Measurements from ENCODE around the gene OASL.
A peak's percentile ranks its signal among the peaks of the same experiment; 100 is the strongest.
"Not testable (repeated sequence)": the region's sequence is repeated elsewhere in the genome, so short reads cannot be mapped to it uniquely, and the experiment has no call there.

OASL gene, protein sequence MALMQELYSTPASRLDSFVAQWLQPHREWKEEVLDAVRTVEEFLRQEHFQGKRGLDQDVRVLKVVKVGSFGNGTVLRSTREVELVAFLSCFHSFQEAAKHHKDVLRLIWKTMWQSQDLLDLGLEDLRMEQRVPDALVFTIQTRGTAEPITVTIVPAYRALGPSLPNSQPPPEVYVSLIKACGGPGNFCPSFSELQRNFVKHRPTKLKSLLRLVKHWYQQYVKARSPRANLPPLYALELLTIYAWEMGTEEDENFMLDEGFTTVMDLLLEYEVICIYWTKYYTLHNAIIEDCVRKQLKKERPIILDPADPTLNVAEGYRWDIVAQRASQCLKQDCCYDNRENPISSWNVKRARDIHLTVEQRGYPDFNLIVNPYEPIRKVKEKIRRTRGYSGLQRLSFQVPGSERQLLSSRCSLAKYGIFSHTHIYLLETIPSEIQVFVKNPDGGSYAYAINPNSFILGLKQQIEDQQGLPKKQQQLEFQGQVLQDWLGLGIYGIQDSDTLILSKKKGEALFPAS

DNA sequence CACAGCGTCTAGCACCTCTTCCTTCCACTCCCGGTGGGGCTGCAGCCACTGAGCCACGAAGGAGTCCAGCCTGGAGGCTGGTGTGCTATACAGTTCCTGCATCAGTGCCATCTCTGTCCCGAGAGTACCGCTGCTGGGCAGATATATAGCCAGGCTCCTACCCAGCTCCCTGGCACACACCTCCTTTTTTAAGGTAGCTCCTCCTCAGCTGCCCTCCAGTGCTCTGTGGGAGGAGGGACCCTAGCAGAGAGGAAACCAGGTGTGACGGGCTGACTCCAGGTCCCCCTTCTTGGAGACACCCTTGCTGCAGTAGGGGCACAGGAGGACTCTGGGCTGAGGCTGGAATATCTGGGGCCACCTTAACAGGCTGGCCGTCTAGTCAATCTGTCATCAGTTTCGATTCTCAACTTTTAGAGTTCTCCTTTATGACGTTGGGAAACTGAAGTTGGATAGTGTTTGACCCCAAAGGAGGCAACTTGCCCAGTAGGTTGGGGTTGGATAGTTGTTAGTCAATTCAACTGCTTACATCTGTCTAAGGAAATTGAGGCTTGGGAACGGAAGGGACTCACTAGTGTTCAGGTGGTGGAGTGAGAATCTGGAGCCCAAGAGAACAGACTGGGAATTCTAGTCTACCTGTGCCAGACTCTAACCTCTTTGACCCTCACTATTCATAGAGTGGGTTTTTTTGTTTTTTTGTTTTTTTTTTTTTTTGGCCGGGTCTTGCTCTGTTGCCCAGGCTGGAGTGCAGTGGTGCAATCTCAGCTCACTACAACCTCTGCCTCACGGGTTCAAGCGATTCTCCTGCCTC is at the start of gene OASL:
OASL (minus strand) TSS at position 386 of the 808 bp plus-strand sequence; CDS start at position 111, 275 bp downstream.
- DNase-seq = peak in 1 of 2 experiments; percentile 68

DNA sequence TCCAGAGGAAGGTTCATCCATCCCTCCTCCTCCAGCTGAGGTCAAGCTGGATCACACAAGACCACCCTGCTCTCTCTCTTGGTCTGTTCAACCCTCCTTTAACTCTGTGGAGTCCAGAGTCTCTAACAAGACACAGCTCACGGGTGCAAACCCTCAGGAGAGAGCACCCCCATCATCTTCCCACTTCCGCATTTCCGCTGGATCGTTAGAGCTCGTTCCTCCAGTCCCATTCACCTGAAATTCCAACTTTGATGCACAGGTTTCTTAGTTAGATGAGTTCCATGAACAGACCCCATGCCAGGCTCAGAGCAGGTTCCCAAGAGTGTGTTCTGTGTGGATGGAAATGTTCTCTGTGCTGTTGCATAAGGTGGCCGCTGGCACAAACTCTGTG is 49.1 kb upstream of the OASL start:
- DNase-seq = no peak

DNA sequence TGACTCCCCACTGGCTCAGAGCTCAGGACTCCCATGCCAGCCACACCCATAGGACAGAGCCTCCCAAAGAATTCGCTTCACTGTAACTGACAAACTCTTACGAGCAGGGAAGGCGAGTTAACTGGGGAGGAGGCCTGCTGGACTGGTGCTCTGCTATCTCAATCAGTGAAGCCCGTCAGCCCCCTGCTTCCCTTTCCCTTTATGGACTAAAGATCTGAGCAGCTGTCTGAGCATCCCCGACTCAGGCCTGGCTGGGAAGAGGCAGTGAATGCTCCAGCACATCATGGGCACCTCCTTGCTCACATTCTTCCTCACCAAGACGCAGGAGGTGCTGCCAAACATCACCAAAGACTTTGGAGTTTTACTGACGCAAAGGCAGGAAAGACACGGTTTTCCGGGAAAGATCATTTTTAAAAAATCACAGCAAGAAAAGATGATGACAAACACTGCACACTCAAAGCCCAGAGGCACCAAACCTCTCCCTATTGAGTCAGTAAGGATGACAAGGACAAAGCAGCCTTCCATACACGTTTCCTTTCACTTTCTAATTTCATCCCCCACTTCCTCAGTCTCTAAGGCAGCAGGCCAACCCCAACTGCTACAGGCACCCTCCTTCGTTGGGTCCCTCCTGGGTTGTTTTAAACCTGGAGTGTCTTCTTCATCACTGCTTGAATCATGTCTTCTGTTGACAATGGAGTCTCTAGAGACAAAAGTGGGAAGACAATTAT is 48.6 kb upstream of the OASL start:
- no peak for DNase-seq

DNA sequence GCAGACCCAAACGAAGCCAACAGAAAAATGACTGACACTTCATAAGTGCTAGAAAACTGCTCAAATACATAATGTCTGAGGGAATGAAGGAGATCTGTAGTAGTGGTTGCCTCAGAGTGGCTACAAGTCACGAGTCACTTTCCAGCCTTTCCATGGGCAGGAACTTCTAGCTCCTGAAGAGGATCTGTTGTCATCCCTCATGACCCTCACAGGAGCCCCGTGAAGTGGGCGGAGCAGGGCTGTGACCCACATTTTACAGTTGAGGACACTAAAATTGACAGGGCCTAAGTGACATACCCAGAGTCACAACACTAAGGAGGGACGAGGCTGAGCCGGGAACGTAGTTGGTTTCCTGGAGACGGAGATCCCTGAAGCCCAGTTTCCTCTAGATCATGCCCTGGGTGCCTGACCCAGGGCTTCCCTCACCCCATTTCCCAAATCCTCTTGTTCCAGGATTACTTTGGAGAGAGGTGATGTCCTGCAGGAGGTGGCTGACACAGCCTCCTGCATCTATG is 47.8 kb upstream of the OASL start:
- no peak for DNase-seq

DNA sequence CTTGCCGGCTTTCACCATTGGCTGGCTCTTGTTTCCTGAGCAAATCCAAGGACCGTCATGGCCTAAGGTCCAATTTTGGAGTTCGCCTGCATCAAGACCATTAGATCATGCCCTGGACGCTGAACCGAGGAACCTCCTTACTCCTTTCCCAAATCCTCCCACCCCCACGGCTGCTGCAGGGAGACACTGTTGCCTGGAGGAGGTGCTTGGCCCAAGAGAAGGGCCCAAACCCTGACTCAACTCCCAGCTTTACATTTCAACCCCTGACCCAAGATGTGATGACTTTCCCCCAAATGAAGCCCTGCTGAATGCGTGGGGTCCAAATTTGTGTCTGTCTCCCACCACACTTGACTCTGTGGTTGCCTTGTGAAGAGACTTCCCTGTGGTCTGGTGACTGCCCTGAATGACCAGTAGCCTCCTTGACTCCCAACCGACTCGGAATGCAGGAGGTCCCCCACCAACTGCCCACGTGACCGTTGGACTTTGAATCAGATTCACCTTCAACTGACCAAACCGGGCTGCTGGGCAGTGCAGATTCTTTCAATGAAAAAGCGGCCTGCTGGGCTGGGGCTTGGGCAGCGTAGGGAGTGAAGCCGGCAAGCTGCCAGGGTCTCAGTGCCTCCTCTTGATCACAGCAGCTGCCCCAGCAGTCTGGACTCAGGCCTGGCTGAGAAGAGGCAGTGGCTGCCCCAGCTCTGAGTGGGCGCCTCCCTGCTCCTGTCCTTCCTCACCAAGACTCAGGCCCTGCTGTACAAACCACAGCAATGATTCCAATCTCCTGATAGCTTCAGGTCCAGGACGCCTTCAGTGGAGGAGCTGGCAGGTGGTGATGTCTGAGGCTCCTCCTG is 46.7 kb upstream of the OASL start:
- DNase-seq = no peak

DNA sequence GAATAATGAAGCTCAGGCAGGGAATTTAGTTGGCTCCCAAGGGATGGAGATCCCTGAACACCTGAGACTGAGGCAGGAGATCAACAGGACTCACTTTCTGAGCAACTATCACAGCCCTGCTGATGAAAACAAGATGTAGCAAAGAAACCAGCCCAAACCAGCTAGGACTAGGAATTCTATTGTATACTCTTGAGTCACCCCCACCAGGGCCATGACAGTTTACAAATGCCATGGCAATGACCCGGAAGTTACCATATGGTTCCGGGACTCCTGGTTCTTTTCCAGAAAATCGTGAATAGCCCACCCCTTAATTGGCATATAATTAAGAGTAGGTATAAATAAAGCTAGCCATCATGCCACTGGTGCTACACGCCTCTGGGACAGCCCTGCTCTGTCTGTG is 46.0 kb upstream of the OASL start:
- no peak for DNase-seq

DNA sequence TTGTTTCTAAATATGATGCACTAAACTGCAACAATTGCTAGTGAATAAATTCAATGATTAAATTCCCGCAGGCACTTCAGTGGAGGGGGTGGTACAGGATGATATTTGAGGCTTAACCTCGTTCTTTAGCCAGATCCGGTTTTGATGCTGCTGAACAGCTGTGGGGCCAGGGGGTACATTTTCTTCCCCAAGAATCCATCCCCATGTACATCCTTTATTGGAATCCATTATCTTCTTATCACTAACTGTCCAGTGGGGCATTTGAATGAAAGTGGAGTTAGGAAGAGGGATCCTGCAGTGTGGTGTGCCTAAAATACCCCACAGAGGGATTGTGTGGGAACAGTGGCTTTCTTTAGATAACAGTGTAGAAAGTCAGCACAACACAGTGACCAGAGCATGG is 45.2 kb upstream of the OASL start:
- no peak for DNase-seq

DNA sequence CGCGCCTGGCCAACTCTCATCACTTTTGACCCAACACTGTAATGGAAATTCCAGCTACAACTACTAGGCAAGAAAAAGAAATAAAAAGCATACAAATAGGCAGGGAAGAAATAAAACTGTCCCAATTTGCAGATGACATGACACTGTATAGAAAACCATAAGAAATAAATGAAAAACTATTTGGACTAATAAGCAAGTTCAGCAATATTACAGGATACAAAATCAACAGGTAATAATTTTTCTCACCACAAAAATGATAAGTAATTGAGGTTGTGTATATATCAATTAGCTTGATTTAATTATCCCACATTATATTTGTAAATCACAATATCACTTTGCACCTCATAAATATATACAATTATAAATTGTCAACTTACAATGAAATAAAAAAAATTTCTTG is 41.9 kb upstream of the OASL start:
- no peak for DNase-seq

DNA sequence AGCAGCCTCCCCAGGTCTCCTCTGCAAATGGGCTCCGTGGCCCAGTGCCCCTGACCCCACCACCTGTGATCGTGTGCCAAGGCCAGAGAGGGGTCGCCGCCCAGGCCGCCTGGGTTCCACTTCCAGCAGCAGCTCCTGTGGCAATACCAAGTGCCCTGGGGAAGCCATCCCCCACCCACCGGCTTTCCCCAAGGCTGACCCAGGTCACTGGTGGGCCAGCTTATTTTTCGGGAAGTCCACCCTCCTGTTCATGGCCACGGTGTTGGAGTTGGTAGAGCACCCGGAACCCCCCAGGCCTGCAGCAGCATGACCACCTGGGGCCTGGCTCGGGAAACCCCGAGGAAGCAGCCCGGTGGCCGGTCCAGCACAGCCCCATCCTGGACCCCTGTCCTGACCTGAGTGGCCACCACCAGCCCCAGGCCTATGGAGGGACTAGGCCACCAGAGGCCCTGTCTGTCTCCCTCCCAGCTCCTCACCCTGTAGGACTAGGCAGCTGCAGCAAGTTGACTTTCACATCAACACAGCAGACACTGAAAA is 40.8 kb upstream of the OASL start:
- no peak for DNase-seq

DNA sequence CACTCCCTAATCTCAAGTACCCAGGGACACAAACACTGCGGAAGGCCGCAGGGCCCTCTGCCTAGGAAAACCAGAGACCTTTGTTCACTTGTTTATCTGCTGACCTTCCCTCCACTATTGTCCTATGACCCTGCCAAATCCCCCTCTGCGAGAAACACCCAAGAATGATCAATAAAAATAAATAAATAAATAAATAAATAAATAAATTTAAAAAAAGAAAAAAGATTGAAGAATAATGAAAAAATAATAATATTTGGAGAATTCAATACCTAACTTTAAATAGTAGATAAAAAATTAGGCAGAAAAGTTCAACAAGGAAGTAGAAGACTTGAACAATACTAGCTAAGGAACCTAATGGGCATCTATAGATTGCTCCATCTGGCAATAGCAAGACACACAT is 38.4 kb upstream of the OASL start:
- DNase-seq = not testable (repeated sequence)

DNA sequence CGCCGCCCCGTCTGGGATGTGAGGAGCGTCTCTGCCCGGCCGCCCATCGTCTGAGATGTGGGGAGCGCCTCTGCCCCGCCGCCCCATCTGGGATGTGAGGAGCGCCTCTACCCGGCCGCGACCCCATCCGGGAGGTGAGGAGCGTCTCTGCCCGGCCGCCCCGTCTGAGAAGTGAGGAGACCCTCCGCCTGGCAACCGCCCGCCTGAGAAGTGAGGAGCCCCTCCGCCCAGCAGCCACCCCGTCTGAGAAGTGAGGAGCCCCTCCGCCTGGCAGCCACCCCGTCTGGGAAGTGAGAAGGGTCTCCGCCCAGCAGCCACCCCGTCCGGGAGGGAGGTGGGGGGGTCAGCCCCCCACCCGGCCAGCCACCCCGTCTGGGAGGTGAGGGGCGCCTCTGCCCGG is 36.9 kb upstream of the OASL start:
- DNase-seq = not testable (repeated sequence)

DNA sequence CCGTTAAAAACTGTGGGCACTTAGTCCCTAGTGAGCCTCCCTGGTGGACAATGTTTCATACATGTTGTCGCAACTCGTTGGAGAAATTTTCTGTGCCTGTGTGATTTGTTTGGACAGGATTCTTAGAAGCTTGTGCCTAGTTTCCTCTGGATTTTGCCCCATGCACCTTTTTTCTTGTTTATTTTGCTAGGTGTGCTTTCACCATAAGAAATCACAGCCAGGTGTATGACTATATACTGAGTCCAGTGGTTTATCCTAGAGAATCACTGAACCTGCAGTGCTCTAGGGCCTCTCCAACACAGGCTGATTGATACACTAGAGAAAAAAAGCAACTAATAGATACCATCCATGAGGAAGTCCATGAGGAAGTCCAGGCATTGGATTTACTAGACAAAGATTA is 33.1 kb upstream of the OASL start:
- DNase-seq = no peak

DNA sequence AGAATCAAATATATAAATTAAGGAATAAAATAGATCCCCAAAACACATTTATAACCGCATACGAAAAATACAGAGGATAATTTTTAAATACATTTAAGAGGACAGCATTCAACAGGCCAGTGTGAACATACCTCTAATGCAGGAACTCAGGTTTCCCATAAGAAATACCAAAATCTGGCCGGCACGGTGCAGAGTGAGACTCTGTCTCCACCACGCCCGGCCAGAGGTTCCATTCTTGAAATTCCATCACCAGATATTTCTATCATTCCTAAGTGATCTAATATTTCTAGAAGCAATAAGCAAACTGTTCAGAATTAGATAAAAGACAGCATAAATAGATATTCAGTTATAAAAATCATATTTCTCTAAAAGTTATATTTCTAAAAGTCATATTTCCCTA is 30.2 kb upstream of the OASL start:
- DNase-seq = no peak

DNA sequence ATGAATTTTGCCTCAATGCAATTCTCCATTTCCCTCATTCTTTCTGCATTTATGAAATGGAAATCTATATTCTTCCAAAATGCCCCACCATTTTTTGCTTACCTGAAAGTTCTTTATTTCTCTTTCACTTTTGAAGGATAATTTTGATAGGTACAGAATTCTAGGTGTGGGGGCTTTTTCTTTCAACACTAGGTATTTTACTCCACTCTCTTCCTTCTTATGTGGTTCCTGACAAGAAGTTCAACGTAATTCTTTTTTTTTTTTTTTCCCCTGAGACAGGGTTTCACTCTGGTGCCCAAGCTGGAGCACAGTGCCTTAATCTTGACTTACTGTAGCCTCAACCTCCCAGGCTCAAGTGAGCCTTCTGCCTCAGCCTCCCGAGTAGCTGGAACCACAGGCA is 26.3 kb upstream of the OASL start:
- no peak for DNase-seq

DNA sequence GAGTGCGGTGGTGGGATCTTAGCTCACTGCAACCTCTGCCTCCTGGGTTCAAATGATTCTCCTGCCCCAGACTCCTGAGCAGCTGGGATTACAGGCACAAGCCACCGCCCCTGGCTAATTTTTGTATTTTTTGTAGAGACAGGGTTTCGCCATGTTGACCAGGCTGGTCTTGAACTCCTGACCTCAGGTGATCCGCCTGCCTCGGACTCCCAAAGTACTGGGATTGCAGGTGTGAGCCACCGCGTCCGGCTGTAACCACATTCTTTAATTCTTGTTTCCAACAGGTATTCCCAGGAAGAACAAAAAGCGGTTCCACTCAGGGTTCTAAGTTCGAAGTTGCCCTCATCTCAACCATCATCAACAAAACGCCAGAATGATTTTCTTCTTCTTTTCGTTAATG is 25.5 kb upstream of the OASL start:
- DNase-seq = not testable (repeated sequence)

DNA sequence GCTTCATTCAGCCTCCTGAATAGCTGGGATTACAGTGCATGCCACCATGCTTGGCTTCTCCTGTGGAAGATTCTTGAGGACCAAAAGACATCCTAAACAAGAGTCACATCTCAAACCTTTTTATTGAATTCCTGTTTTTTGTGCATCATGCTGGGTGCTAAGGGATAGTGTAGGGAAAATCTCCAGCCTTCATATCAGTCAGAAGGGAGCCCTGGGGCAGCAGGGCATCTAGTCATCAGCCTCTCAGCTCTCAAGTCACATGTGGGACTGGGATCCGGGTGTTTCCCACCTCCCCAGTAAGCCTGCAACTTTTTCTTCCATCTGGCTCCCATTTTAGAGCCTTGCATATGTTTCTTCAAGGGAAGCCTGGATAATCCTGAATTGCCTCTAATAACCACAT is 25.1 kb upstream of the OASL start:
- DNase-seq = no peak

DNA sequence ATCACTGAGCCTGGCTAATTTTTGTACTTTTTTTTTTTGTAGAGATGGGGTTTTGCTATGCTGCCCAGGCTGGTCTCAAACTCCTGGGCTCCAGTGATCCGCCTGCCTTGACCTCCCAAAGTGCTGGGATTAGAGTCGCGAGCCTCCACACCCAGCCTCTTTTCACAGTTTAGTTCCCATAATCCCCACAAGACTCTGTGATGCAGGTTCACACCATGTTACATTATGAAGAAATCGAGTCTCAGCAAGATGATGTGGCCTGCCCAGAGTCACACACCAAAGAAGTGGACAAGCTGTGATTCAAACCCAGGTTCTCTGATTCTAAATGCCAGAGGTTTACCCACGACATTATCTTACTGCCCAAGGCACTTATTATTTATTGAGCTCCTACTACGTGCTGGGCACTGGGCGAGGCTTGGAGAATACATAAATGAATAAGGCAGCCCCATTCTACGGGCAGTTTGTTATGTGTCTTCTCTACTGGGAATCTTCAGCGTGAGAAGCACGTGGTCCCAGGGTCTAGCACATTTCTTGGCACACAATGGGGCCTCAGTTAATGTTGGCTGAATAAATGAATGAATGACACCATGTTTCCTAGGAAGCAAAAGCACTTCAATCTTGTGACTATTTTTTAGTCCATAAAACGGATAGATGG is 23.5 kb upstream of the OASL start:
- no peak for DNase-seq

DNA sequence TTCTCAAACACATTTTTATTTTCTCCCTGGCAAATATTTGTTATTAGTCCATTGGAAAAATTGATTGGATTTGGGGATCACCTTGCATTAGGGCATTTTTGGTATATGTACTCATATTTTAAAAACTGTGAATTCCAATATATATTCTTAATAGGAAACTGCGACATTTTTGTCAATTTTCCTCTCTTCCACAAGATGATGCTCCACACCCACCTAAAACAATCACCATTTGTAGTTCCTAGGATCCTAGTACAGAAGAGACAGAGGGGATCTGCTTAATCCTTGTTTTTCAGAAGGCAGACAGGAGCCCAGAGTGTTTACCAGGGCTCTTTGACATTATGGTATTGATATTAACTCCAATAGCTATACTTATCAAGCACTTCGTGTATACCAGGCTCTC is 22.8 kb upstream of the OASL start:
- no peak for DNase-seq

DNA sequence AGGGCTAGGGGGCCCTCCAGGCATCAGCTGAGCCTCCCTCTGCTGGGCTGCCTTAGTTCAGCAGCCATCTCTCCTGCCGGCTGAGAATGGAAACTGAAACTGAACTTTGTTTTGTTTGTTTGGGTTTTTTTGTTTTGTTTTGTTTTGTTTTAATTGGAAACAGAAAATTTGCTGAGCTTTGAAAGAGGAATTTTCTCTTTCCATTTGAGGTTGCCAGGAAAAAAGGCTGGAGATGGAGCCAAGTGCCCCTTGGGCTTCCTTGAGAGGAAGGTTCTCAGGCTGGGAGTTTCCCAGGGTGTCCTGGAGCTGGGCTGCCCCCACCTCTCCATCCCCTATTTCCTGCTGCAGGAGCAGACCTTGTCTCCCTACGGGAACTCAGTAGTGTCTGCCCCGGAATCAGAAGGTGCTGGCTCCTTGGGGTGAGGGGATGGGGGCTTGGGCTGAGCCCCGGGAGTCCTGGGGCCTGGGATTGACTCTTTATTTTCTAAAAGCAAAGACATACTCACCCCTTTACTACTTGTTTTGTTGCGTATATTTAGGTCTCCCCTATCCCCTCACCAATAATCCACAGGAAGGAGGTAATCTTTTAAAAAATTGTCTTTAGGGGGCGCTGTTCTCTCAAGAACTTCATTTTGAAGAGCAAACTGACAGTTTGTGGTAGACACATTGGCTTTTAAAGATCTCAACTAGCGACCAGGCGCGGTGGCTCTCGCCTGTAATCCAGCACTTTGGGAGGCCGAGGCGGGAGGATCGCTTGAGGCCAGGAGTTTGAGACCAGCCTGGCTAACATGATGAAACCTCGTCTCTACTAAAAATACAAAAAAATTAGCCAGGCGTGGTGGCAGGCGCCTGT is 21.3 kb upstream of the OASL start:
- peak; percentile 29 to 55 for DNase-seq

Data from stimulated activated CD4-positive, alpha-beta T cell treated with anti-CD3 and anti-CD28 coated beads, Interleukin-4, amount 100 ng/mL, for 4 hours (primary cell).